ENCODE measurements around the gene CHIT1. TPM values are rescaled to one million over a fixed set of nuclear protein-coding genes. Genes with fewer than 3 reads are reported as not detected.

CHIT1 gene
- total and polyA plus RNA-seq, 2 of the 8 experiments (the other 6 are each of a cell fraction or from before 2014, with no cell fraction given): not detected

DNA sequence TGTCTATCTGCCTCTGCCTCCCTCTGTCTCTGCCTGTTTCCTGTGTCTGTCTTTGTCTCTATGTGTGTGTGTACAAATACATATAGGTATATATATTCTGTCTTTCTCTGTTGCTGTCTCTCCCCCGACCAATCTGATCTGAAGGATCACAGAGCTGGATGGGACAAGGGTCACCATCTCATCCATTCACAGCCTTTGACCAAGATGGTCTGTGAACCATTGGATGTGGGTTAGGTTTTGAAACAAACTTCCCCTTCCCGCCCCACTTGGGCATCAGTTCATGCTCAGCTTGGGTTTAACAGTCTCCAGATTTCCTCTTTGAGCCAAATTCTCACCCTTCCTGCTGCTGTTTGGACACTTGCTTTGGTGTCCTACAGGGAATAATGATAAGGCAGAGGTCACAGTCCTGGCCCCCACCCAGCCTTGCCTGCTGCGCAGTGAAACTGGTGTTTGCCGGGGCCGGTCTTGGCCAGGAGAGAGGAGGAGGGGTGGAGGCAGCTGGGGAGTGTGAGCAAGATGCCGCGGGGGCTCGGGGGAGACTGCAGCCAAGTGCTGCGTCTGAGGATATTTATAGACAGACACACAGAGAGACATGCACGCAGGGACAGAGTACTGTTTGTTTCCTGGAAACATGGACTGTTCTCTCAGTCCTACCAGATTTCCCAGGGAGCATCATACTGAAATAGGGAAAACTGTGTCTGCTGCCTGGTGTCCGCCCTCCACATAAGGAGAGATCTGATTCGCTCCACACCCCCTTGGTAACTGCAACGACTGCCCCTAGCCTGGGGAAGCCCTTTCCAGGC is 48.8 kb upstream of the CHIT1 start:
- Histone ChIP-seq H4K5ac (ENCODE audit: insufficient read length, low read depth, low read length) (no peak overlapping the region), H2AK5ac (ENCODE audit: low read depth, low read length) (no peak overlapping the region), H3K9me3 (ENCODE audit: insufficient read depth in 2 of 2, low read depth in 1 of 2, low read length in 1 of 2) (no peaks in the 10 kb centered on the region), H2BK120ac (replicated peaks; ENCODE audit: low read depth, low read length) (no peak overlapping the region), H3K23ac (ENCODE audit: insufficient read length) (no peak overlapping the region), H2BK12ac (ENCODE audit: low read depth, low read length) (0 out of 2 replicates have a peak overlapping the region, but pooled peaks have one; percentile 62), H2BK20ac (ENCODE audit: low read length) (no peak overlapping the region), H3K9ac (replicated peaks in 1 of 4; ENCODE audit: extremely low read depth in 1 of 4, low read depth in 3 of 4, low read length in 3 of 4) (no peak overlapping the region), H3K4me2 (ENCODE audit: insufficient read depth in 1 of 2, low read depth in 2 of 2, low read length in 2 of 2) (peak overlapping the region; percentile 48 to 61), H3K23me2 (ENCODE audit: low read depth, low read length) (no peaks in the 10 kb centered on the region; the same call in 1 of the 2 replicates), H3K18ac (ENCODE audit: extremely low read depth, low read length) (no peak overlapping the region), H2BK5ac (ENCODE audit: low read depth, low read length) (no peak overlapping the region), H3K27me3 (replicated peaks in 1 of 4; ENCODE audit: control insufficient read depth in 3 of 4, extremely low read depth in 1 of 4, insufficient read depth in 3 of 4, low read length in 3 of 4) (peaks cover 0 to 23% (median 4%) of the 10 kb centered on the region in 4 experiments; a peak in 3 of 7 replicates), H3K79me2 (ENCODE audit: control insufficient read depth in 1 of 2, insufficient read depth in 2 of 2, low read length in 2 of 2) (no peaks in the 10 kb centered on the region), H4K91ac (replicated peaks; ENCODE audit: insufficient read length, low read length) (no peak overlapping the region), H2AFZ (ENCODE audit: low read length) (peak overlapping the region; percentile 89), H3K4ac (replicated peaks; ENCODE audit: insufficient read length, low read depth, low read length) (no peak overlapping the region), H3K27ac (ENCODE audit: low read depth, low read length) (no peak overlapping the region), H4K20me1 (replicated peaks in 1 of 2; ENCODE audit: control insufficient read depth in 1 of 2, insufficient read depth in 2 of 2, low read length in 2 of 2) (no peaks in the 10 kb centered on the region), H3K14ac (ENCODE audit: insufficient read length) (no peak overlapping the region), H3K36me3 (ENCODE audit: control insufficient read depth in 2 of 4, insufficient read depth in 4 of 4, low read length in 3 of 4) (no peaks in the 10 kb centered on the region), H3K4me3 (ENCODE audit: extremely low read depth in 1 of 4, insufficient read depth in 2 of 4, low read depth in 3 of 4, low read length in 4 of 4) (peak overlapping the region in 1 of 4 experiments; percentile 30; a peak in 1 of 8 replicates), H3K4me1 (replicated peaks in 1 of 4; ENCODE audit: control insufficient read depth in 3 of 4, insufficient read depth in 4 of 4, low read length in 3 of 4) (peaks cover 3 to 16% (median 9%) of the 10 kb centered on the region in 4 experiments), H2BK15ac (ENCODE audit: low read length) (no peak overlapping the region), H3K56ac (replicated peaks; ENCODE audit: insufficient read length, low read depth, low read length) (no peak overlapping the region), H3K79me1 (ENCODE audit: low read depth, low read length) (no peaks in the 10 kb centered on the region), H4K8ac (ENCODE audit: extremely low read depth, insufficient read depth, low read length) (no peak overlapping the region; the same call in 1 of the 2 replicates)
- DNase-seq (ENCODE audit: low read depth in 1 of 2, low spot score in 2 of 2): peak in 1 of 2 experiments; percentile 55
- no peak for TF ChIP-seq RFX5 (IDR thresholded peaks at IDR 0.05; ENCODE audit: borderline replicate concordance, low read depth, low read length)
- no peak for TF ChIP-seq EP300 (IDR thresholded peaks at IDR 0.05; ENCODE audit: borderline replicate concordance in 1 of 2, low read depth in 2 of 2, low read length in 2 of 2)
- TF ChIP-seq JUN (IDR thresholded peaks at IDR 0.05; ENCODE audit: low read depth, low read length): no peak
- no peak for TF ChIP-seq GABPA (IDR thresholded peaks at IDR 0.05; ENCODE audit: borderline replicate concordance, insufficient read depth, low read length)
- ChIA-PET POLR2A (ENCODE audit: partially characterized antibody) (interaction anchor here (0.7 to 1.8 kb wide), 2 partner anchors 10 to 46 kb away, joined by 3 to 4 read pairs; no protein-coding TSS in a partner anchor), CTCF (ENCODE audit: partially characterized antibody) (interaction anchor here (0.6 to 39.0 kb wide), 12 partner anchors 10 to 241 kb away, joined by 3 to 785 read pairs (median 12); partner anchors contain the start of gene BTG2)
- 43% methylated on average over 13 of the region's 13 CpGs; no CpG with 5 or more reads in 1 of the 2 experiments for WGBS, 2 experiments (ENCODE audit: extremely low coverage in 1 of 2, insufficient coverage in 1 of 2, insufficient read length in 1 of 2, insufficient replicate concordance in 2 of 2, low coverage in 1 of 2, low lambda C conversion rate in 2 of 2, missing lambda C conversion rate in 1 of 2)
- FAIRE-seq: no peak

Measured in H1 (cell line).